Type B pancreatic cell (in vitro differentiated cells): ENCODE data around the gene TDRD1. TPM values are rescaled to one million over a fixed set of nuclear protein-coding genes. Genes with fewer than 3 reads are reported as not detected.

Source experiments
- DNase-seq: peaks from one replicate; pipeline ENCODE4 v3.0.0; 2021; ENCODE audit warnings: mixed read lengths; ENCODE audit not compliant: unreplicated experiment; ENCODE audit errors: extremely low spot score
- H3K27ac Mint-ChIP-seq: 2 replicates; pipeline ENCODE4 v1.8.0; 2021; ENCODE audit warnings: mild to moderate bottlenecking, mixed read lengths
- H3K27me3 Mint-ChIP-seq: 2 replicates; pipeline ENCODE4 v1.8.0; 2021; ENCODE audit warnings: mixed read lengths
- H3K36me3 Mint-ChIP-seq: 2 replicates; pipeline ENCODE4 v1.8.0; 2021; ENCODE audit warnings: mixed read lengths
- H3K4me1 Mint-ChIP-seq: one replicate; pipeline ENCODE4 v1.8.0; 2021; ENCODE audit warnings: mixed read lengths; ENCODE audit not compliant: unreplicated experiment
- H3K4me3 Mint-ChIP-seq: 2 replicates; pipeline ENCODE4 v1.8.0; 2021; ENCODE audit warnings: mild to moderate bottlenecking, mixed read lengths
- H3K9me3 Mint-ChIP-seq: 2 replicates; pipeline ENCODE4 v1.8.0; 2021; ENCODE audit warnings: mixed read lengths
- CTCF ChIP-seq: fragments of 200-600 bp; sonication (generic); conservative IDR thresholded peaks from 2 replicates; pipeline ENCODE4 v1.5.0; 2021; ENCODE audit warnings: antibody characterized with exemption, mild to moderate bottlenecking
- total RNA-seq: library from RNA; stranded (reverse); gene quantifications from 2 replicates; pipeline ENCODE4 v1.2.1, GENCODE V29; 2021; ENCODE audit warnings: low replicate concordance

Gene TDRD1
- total RNA-seq, 1 donor from 2014 or later: not detected

DNA sequence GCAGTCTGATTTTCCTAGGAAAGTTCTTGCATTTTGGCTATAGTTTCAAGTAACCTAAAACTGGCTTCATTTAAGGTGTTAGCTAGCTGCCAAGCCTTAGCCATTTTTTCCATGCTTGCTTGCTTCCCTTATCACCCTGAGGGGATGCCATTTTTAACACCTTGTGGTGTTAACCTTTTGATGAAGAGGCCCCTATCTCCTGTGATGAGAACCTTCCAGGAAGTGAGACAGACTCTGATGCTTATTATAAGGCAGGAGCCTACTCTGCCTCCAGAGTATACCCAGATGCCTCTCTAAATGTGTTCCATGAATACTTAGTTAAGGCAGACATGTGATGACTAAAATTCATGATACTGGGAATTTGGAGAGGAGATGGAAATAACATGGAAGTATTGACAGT lies 55.0 kb downstream of the TDRD1 start:
- peaks cover 24% of the 10 kb centered on the region for H3K4me1 Mint-ChIP-seq
- no peaks in the 10 kb centered on the region for H3K9me3 Mint-ChIP-seq
- no peak for DNase-seq
- TF ChIP-seq CTCF: no peak
- H3K27ac Mint-ChIP-seq: no peak overlapping the region
- H3K4me3 Mint-ChIP-seq: no peak overlapping the region
- peaks cover 40% of the 10 kb centered on the region for H3K27me3 Mint-ChIP-seq
- no peaks in the 10 kb centered on the region for H3K36me3 Mint-ChIP-seq

- Mint-ChIP-seq H3K27me3 (peaks cover 70% of the 10 kb centered on the region), H3K9me3 (no peaks in the 10 kb centered on the region), H3K27ac (no peak within 1 kb of the TSS), H3K4me3 (peak within 1 kb of the TSS; percentile 83), H3K36me3 (no peaks in the 10 kb centered on the region), H3K4me1 (peaks cover 13% of the 10 kb centered on the region)
- DNase-seq: peak; percentile 76
- peak; percentile 41 for TF ChIP-seq CTCF
These were observed 60.2 kb downstream of the TDRD1 start, which contains the start of gene VWA2 for GRCh38 chr10:114239117-114239993. VWA2 (plus strand) TSS chr10:114239254; CDS start chr10:114248714, 9,460 bp downstream.

DNA sequence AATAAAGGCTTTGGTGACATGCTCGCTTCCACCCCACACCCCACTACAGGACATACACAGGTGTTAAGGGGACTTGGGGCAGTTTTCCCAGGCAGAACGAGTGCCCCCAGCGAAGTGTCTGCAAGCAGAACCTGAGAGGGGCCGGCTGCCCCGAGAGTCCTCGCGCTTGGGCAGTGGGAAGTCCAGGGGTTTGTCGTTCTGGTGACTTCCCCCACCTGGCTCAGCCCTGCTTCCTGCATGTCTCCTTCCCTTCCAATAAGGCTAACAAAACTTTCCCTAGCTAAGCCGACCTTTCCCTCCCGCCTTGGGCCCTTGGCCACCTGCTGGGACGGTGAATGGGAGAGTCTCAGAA lies 60.8 kb downstream of the TDRD1 start:
- Mint-ChIP-seq H3K27ac (no peak overlapping the region), H3K9me3 (no peaks in the 10 kb centered on the region), H3K36me3 (no peaks in the 10 kb centered on the region), H3K27me3 (peaks cover 64% of the 10 kb centered on the region), H3K4me1 (peaks cover 18% of the 10 kb centered on the region), H3K4me3 (peak overlapping the region; percentile 41)
- TF ChIP-seq CTCF: no peak
- DNase-seq: no peak

GRCh38 chr10:114242235-114242634 lies 63.1 kb downstream of the TDRD1 start:
- TF ChIP-seq CTCF: no peak
- DNase-seq: no peak
- H3K4me1 Mint-ChIP-seq: peaks cover 32% of the 10 kb centered on the region
- H3K36me3 Mint-ChIP-seq: no peaks in the 10 kb centered on the region
- peaks cover 57% of the 10 kb centered on the region for H3K27me3 Mint-ChIP-seq
- peak overlapping the region; percentile 1 for H3K4me3 Mint-ChIP-seq
- H3K27ac Mint-ChIP-seq: no peak overlapping the region
- H3K9me3 Mint-ChIP-seq: no peaks in the 10 kb centered on the region

- Mint-ChIP-seq H3K4me3 (no peak overlapping the region), H3K27me3 (peaks cover 45% of the 10 kb centered on the region), H3K27ac (no peak overlapping the region), H3K36me3 (no peaks in the 10 kb centered on the region), H3K4me1 (peaks cover 27% of the 10 kb centered on the region), H3K9me3 (no peaks in the 10 kb centered on the region)
- no peak for DNase-seq
- TF ChIP-seq CTCF: no peak
These were observed 64.5 kb downstream of the TDRD1 start for GRCh38 chr10:114243661-114244060.
